Measurements from ENCODE around the gene LMBR1L. TPM values are rescaled to one million over a fixed set of nuclear protein-coding genes. Genes with fewer than 3 reads are reported as not detected.
"Not testable (repeated sequence)": the region's sequence is repeated elsewhere in the genome, so short reads cannot be mapped to it uniquely, and the experiment has no call there.

LMBR1L gene
- total RNA-seq, 1 donor = 47.9 TPM

- no peak for DNase-seq (ENCODE audit: low read depth)
- no peak overlapping the region for H3K4me3 ChIP-seq (ENCODE audit: low read depth, low read length)
- no peak for TF ChIP-seq CTCF (IDR thresholded peaks at IDR 0.05; ENCODE audit: insufficient read depth, low read depth, low read length)
Observed at GRCh38 chr12:49138587-49138986, 27.9 kb upstream of the LMBR1L start.

- no peak for DNase-seq (ENCODE audit: low read depth)
- no peak for TF ChIP-seq CTCF (IDR thresholded peaks at IDR 0.05; ENCODE audit: insufficient read depth, low read depth, low read length)
Observed at GRCh38 chr12:49137476-49137875, 26.8 kb upstream of the LMBR1L start.

GRCh38 chr12:49136997-49137396 lies 26.4 kb upstream of the LMBR1L start:
- DNase-seq (ENCODE audit: low read depth); H3K4me3 ChIP-seq (ENCODE audit: low read depth, low read length): not testable (repeated sequence)

More at GRCh38 chr12:49137476-49137875, 26.8 kb upstream of the LMBR1L start:
- H3K4me3 ChIP-seq (ENCODE audit: low read depth, low read length) = no peak overlapping the region

- no peak overlapping the region for H3K4me3 ChIP-seq (ENCODE audit: low read depth, low read length)
- TF ChIP-seq CTCF (IDR thresholded peaks at IDR 0.05; ENCODE audit: insufficient read depth, low read depth, low read length) = no peak
- no peak for DNase-seq (ENCODE audit: low read depth)
Observed at GRCh38 chr12:49133590-49133989, 22.9 kb upstream of the LMBR1L start.

GRCh38 chr12:49133014-49133413 lies 22.4 kb upstream of the LMBR1L start:
- no peak for TF ChIP-seq CTCF (IDR thresholded peaks at IDR 0.05; ENCODE audit: insufficient read depth, low read depth, low read length)
- no peak for DNase-seq (ENCODE audit: low read depth)
- peak overlapping the region; percentile 29 for H3K4me3 ChIP-seq (ENCODE audit: low read depth, low read length)

- no peak for TF ChIP-seq CTCF (IDR thresholded peaks at IDR 0.05; ENCODE audit: insufficient read depth, low read depth, low read length)
- DNase-seq (ENCODE audit: low read depth) = peak; percentile 81
- peak overlapping the region; percentile 60 for H3K4me3 ChIP-seq (ENCODE audit: low read depth, low read length)
Observed at GRCh38 chr12:49131894-49132461, 21.3 kb upstream of the LMBR1L start.

GRCh38 chr12:49131051-49131893 lies 20.6 kb upstream of the LMBR1L start, which contains the start of gene TUBA1B:
TSS of gene TUBA1B (minus strand) at chr12:49131395. CDS start at chr12:49131300, 95 bp downstream.
- peak; percentile 90 for DNase-seq (ENCODE audit: low read depth)
- TF ChIP-seq CTCF (IDR thresholded peaks at IDR 0.05; ENCODE audit: insufficient read depth, low read depth, low read length) = no peak
- peak within 1 kb of the TSS; percentile 99 for H3K4me3 ChIP-seq (ENCODE audit: low read depth, low read length)

Measured in fibroblast of villous mesenchyme (primary cell).